ENCODE data around the gene TJP2.
"Not testable (repeated sequence)": the region's sequence is repeated elsewhere in the genome, so short reads cannot be mapped to it uniquely, and the experiment has no call there.

The TJP2 gene

GRCh38 chr9:69276775-69277174 is 102.7 kb downstream of the TJP2 start:
- DNase-seq (ENCODE audit: extremely low read depth in 1 of 2, low read depth in 1 of 2): no peak

GRCh38 chr9:69279084-69279731 is 105.1 kb downstream of the TJP2 start:
- DNase-seq (ENCODE audit: extremely low read depth in 1 of 2, low read depth in 1 of 2): peak; percentile 8 to 18

- no peak for DNase-seq (ENCODE audit: extremely low read depth in 1 of 2, low read depth in 1 of 2)
Measured at GRCh38 chr9:69279733-69280132, 105.7 kb downstream of the TJP2 start.

GRCh38 chr9:69283003-69283402 is 108.9 kb downstream of the TJP2 start:
- no peak for DNase-seq (ENCODE audit: extremely low read depth in 1 of 2, low read depth in 1 of 2)

- DNase-seq (ENCODE audit: extremely low read depth in 1 of 2, low read depth in 1 of 2): no peak
Measured at GRCh38 chr9:69292078-69292477, 118.0 kb downstream of the TJP2 start.

GRCh38 chr9:69293156-69293555 is 119.1 kb downstream of the TJP2 start:
- DNase-seq (ENCODE audit: extremely low read depth in 1 of 2, low read depth in 1 of 2): no peak

- DNase-seq (ENCODE audit: extremely low read depth in 1 of 2, low read depth in 1 of 2): no peak
Measured at GRCh38 chr9:69295872-69296552, 121.9 kb downstream of the TJP2 start.

GRCh38 chr9:69297300-69297980 is 123.4 kb downstream of the TJP2 start:
- no peak for DNase-seq (ENCODE audit: extremely low read depth in 1 of 2, low read depth in 1 of 2)

GRCh38 chr9:69299315-69299714 is 125.2 kb downstream of the TJP2 start:
- no peak for DNase-seq (ENCODE audit: extremely low read depth in 1 of 2, low read depth in 1 of 2)

- DNase-seq (ENCODE audit: extremely low read depth in 1 of 2, low read depth in 1 of 2): no peak
Measured at GRCh38 chr9:69299826-69300225, 125.7 kb downstream of the TJP2 start.

GRCh38 chr9:69303331-69303730 is 129.3 kb downstream of the TJP2 start:
- DNase-seq (ENCODE audit: extremely low read depth in 1 of 2, low read depth in 1 of 2): no peak

GRCh38 chr9:69306895-69307445 is 132.9 kb downstream of the TJP2 start:
- not testable (repeated sequence) for DNase-seq (ENCODE audit: extremely low read depth in 1 of 2, low read depth in 1 of 2)

- no peak for DNase-seq (ENCODE audit: extremely low read depth in 1 of 2, low read depth in 1 of 2)
Measured at GRCh38 chr9:69307446-69308205, 133.5 kb downstream of the TJP2 start.

- no peak for DNase-seq (ENCODE audit: extremely low read depth in 1 of 2, low read depth in 1 of 2)
Measured at GRCh38 chr9:69308206-69308931, 134.3 kb downstream of the TJP2 start.

GRCh38 chr9:69313175-69313574 is 139.1 kb downstream of the TJP2 start:
- no peak for DNase-seq (ENCODE audit: extremely low read depth in 1 of 2, low read depth in 1 of 2)

GRCh38 chr9:69314547-69314946 is 140.5 kb downstream of the TJP2 start:
- no peak for DNase-seq (ENCODE audit: extremely low read depth in 1 of 2, low read depth in 1 of 2)

GRCh38 chr9:69317081-69317480 is 143.0 kb downstream of the TJP2 start:
- no peak for DNase-seq (ENCODE audit: extremely low read depth in 1 of 2, low read depth in 1 of 2)

GRCh38 chr9:69317894-69318293 is 143.8 kb downstream of the TJP2 start:
- DNase-seq (ENCODE audit: extremely low read depth in 1 of 2, low read depth in 1 of 2): peak; percentile 21 to 51

- DNase-seq (ENCODE audit: extremely low read depth in 1 of 2, low read depth in 1 of 2): no peak
Measured at GRCh38 chr9:69319324-69320025, 145.4 kb downstream of the TJP2 start.

- no peak for DNase-seq (ENCODE audit: extremely low read depth in 1 of 2, low read depth in 1 of 2)
Measured at GRCh38 chr9:69322256-69322655, 148.2 kb downstream of the TJP2 start.

Measured in stimulated activated CD8-positive, alpha-beta memory T cell treated with anti-CD3 and anti-CD28 coated beads, Interleukin-7, amount 100 ng/mL, for 48 hours (primary cell).